GM13977 (cell line): ENCODE measurements around the gene ANKH.

ENCODE experiments used
- DNase-seq: peaks from one replicate; pipeline ENCODE4 v3.0.0; 2012; ENCODE audit warnings: low spot score
- in situ Hi-C: fragments of 300-500 bp; cut with MboI; formaldehyde crosslinking; loops from one replicate; pipeline ENCODE4 v1.12.0; 2022; ENCODE audit warnings: low sequenced_read_pairs, low pct_unique_long_range_greater_than_20kb, mixed read lengths, inconsistent platforms; ENCODE audit not compliant: unreplicated experiment
- TF ChIP-seq, protein P1 (sequence below): IDR thresholded peaks from 2 replicates; pipeline ENCODE4 v1.5.1; 2012; ENCODE audit warnings: mild to moderate bottlenecking, control low read depth; ENCODE audit not compliant: insufficient read depth; ENCODE audit errors: extremely low read depth, missing control alignments

ANKH gene

DNA sequence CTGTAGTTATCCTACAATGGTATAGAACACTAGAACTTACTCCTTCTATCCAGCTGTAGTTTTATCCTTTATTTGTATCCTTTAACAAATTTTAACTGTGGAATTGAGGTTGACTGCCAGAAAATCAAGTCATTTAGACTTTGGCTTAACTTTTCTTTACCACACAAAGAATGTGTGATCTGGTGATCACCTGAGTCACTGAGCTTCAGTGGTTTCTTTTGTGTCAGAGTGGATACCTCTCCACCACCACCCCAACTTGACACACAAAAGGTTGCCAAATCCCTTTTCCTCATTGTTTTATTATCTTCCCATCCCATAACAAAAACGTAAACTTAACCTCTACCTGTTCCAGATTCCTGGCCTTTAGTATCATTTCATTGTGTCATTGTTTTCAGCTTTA is 201.6 kb downstream of the ANKH start:
- no peak for DNase-seq
- in situ Hi-C loops = loop anchor here (25.0 kb wide), 1 partner anchor 558 kb away; no protein-coding TSS in a partner anchor
- TF ChIP-seq, protein P1, sequence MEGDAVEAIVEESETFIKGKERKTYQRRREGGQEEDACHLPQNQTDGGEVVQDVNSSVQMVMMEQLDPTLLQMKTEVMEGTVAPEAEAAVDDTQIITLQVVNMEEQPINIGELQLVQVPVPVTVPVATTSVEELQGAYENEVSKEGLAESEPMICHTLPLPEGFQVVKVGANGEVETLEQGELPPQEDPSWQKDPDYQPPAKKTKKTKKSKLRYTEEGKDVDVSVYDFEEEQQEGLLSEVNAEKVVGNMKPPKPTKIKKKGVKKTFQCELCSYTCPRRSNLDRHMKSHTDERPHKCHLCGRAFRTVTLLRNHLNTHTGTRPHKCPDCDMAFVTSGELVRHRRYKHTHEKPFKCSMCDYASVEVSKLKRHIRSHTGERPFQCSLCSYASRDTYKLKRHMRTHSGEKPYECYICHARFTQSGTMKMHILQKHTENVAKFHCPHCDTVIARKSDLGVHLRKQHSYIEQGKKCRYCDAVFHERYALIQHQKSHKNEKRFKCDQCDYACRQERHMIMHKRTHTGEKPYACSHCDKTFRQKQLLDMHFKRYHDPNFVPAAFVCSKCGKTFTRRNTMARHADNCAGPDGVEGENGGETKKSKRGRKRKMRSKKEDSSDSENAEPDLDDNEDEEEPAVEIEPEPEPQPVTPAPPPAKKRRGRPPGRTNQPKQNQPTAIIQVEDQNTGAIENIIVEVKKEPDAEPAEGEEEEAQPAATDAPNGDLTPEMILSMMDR = no peak

DNA sequence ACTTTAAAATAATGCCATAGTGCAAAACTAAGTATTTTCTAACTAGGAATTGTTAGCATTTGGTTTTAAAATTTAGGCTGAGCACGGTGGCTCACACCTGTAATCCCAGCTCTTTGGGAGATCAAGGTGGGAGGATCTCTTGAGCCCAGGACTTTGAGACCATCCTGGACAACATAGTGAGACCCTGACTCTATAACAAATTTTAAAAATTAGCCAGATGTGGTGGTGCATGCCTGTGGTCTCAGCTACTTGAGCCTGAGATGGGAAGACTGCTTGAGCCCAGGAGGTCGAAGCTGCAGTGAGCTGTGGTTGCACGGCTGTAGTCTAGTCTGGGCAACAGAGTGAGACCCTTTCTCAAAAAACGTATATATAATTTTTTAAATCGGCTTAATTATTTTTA is 202.2 kb downstream of the ANKH start:
- TF ChIP-seq, protein P1 = no peak
- in situ Hi-C loops = loop anchor here (25.0 kb wide), 1 partner anchor 557 kb away; no protein-coding TSS in a partner anchor

DNA sequence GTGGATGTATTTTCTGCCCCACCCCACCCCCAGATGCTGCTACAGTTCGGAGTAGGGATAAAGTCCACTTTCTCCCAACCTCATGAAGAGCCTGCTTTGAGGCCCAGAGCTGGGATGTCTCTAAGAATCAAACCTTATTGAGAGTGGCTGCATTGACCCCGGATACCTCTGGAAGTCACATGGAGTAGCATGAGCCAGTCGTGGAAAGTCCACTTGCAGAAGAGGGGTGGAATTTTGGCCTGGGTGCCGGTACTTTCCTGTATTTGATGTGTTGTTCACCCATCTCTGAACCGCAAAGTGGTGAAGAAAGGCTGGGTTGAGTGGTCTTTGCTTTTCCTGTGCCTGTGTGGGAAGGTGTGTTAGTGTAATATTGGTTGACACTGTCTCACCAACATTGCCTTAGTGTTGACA is 203.4 kb downstream of the ANKH start:
- DNase-seq = no peak
- in situ Hi-C loops = loop anchor here (25.0 kb wide), 1 partner anchor 556 kb away; no protein-coding TSS in a partner anchor
- TF ChIP-seq, protein P1 = no peak

More for the DNA sequence above, 202.2 kb downstream of the ANKH start:
- DNase-seq = no peak

DNA sequence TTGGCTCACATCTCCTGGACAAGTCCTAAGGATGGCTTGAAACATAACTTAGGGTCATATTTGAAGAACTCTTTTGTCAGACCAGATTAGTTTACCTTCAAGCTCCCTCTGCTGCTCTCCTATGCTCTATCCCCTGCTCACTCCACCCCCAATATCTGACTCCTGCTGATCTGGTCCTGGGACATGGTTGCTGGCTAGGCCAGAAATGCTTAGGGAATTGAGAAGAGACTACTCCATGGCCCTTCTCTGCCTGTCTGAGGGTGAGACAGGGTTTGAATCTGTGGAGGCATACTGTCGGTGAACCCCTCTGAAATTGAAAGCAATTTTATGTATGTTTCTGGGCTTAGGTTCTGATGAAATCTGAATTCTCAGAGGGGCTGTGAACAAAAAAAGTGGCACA is 203.8 kb downstream of the ANKH start:
- TF ChIP-seq, protein P1 = no peak
- DNase-seq = no peak
- in situ Hi-C loops = loop anchor here (25.0 kb wide), 1 partner anchor 555 kb away; no protein-coding TSS in a partner anchor

DNA sequence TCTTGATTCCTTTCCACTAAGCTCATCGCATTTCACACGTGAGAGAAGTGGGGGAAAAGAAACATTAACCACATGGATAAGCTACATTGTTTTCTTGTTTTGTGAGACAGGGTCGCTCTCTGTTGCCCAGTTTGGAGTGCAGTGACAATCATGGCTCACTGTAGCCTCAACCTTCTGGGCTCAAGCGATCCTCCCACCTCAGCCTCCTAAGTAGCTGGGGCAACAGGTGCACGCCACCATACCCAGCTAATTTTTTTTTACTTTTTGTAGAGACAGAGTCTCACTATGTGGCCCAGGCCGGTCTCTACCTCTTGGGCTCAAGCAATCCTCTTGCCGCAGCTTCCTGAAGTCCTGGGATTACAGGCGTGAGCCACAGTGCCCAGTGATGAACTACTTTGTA is 204.3 kb downstream of the ANKH start:
- DNase-seq = no peak
- TF ChIP-seq, protein P1 = no peak
- in situ Hi-C loops = loop anchor here (25.0 kb wide), 1 partner anchor 555 kb away; no protein-coding TSS in a partner anchor

DNA sequence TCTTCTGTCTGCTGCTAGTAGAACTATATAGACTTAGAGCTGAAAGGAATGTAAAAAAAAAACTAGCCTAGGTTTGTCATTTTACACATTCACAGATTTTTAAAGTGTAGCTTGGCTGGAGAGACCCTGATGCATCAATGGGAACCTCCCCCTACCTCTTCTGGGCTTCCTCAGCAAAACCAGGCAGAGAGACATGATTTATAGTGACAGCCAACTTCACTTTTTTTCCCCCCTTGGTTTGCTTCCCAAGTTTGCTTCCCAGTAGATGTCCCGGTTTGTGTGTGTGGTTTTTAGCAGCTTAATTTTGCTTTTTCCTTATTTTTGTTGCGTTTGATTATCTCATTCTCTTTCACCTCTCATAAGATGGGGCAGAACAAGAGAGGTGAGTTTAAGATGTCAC is 205.2 kb downstream of the ANKH start:
- TF ChIP-seq, protein P1 = no peak
- DNase-seq = no peak
- in situ Hi-C loops = loop anchor here (25.0 kb wide), 1 partner anchor 554 kb away; no protein-coding TSS in a partner anchor
